Hematopoietic multipotent progenitor cell treated with erythropoietin and hydrocortisone succinate and interleukin-3 and kit ligand, for 6 days (in vitro differentiated cells): ENCODE results near the gene TMC1.
"Not testable (repeated sequence)": the region's sequence is repeated elsewhere in the genome, so short reads cannot be mapped to it uniquely, and the experiment has no call there.

ENCODE experiments used
- DNase-seq: peaks from one replicate; pipeline ENCODE4 v3.0.0-alpha.2; 2015

TMC1 gene

GRCh38 chr9:72521416-72521815, at the start of gene TMC1:
Gene TMC1, plus strand, starts transcription at chr9:72521608. Its CDS starts 127,041 bp downstream, at chr9:72648649.
- DNase-seq: not testable (repeated sequence)

GRCh38 chr9:72473474-72474261, 47.7 kb upstream of the TMC1 start:
- no peak for DNase-seq

- DNase-seq: no peak
These were observed 46.7 kb upstream of the TMC1 start for GRCh38 chr9:72474676-72475075.

- DNase-seq: no peak
These were observed 45.3 kb upstream of the TMC1 start for GRCh38 chr9:72476100-72476499.

- DNase-seq: no peak
These were observed 44.6 kb upstream of the TMC1 start for GRCh38 chr9:72476617-72477437.

GRCh38 chr9:72477930-72478518, 43.4 kb upstream of the TMC1 start:
- DNase-seq: no peak

- DNase-seq: no peak
These were observed 42.4 kb upstream of the TMC1 start for GRCh38 chr9:72478966-72479365.

- not testable (repeated sequence) for DNase-seq
These were observed 41.1 kb upstream of the TMC1 start for GRCh38 chr9:72480261-72480660.

- no peak for DNase-seq
These were observed 40.5 kb upstream of the TMC1 start for GRCh38 chr9:72480921-72481320.

GRCh38 chr9:72485821-72486593, 35.4 kb upstream of the TMC1 start:
- DNase-seq: no peak

GRCh38 chr9:72486594-72486955, 34.8 kb upstream of the TMC1 start:
- DNase-seq: no peak

- DNase-seq: not testable (repeated sequence)
These were observed 33.7 kb upstream of the TMC1 start for GRCh38 chr9:72487665-72488064.

- DNase-seq: no peak
These were observed 31.4 kb upstream of the TMC1 start for GRCh38 chr9:72489986-72490385.

GRCh38 chr9:72491242-72491641, 30.2 kb upstream of the TMC1 start:
- no peak for DNase-seq

- no peak for DNase-seq
These were observed 27.4 kb upstream of the TMC1 start for GRCh38 chr9:72494051-72494450.

GRCh38 chr9:72497447-72498046, 23.9 kb upstream of the TMC1 start:
- no peak for DNase-seq

- DNase-seq: no peak
These were observed 14.8 kb upstream of the TMC1 start for GRCh38 chr9:72506615-72507014.

- no peak for DNase-seq
These were observed 12.4 kb upstream of the TMC1 start for GRCh38 chr9:72509053-72509452.

GRCh38 chr9:72509635-72510034, 11.8 kb upstream of the TMC1 start:
- no peak for DNase-seq

- not testable (repeated sequence) for DNase-seq
These were observed 397 bp upstream of the TMC1 start for GRCh38 chr9:72521011-72521410.

- DNase-seq: no peak
These were observed 3.6 kb downstream of the TMC1 start for GRCh38 chr9:72524820-72525540.
